Measurements from ENCODE around the gene KRT74.

GRCh38 chr12:52522346-52523011 lies 51.2 kb downstream of the KRT74 start:
- TF ChIP-seq CTCF (conservative IDR thresholded peaks at IDR 0.05; ENCODE audit: low read length) (no peak), EZH2phosphoT487 (IDR thresholded peaks at IDR 0.05; ENCODE audit: borderline replicate concordance, low read depth, low read length) (no peak)
